ENCODE measurements around the gene GGA3. TPM values are rescaled to one million over a fixed set of nuclear protein-coding genes. Genes with fewer than 3 reads are reported as not detected.
"Not testable (repeated sequence)": the region's sequence is repeated elsewhere in the genome, so short reads cannot be mapped to it uniquely, and the experiment has no call there.

The GGA3 gene
- total RNA-seq, 1 donor from 2014 or later = 34.3 TPM

- Mint-ChIP-seq H3K4me1 (ENCODE audit: unreplicated experiment) (peaks cover 7% of the 10 kb centered on the region), H3K9me3 (ENCODE audit: unreplicated experiment) (no peaks in the 10 kb centered on the region), H3K4me3 (ENCODE audit: unreplicated experiment) (peak within 1 kb of the TSS; percentile 96), H3K36me3 (ENCODE audit: unreplicated experiment) (peaks cover 3% of the 10 kb centered on the region), H3K27ac (ENCODE audit: unreplicated experiment) (peak within 1 kb of the TSS; percentile 99), H3K27me3 (ENCODE audit: unreplicated experiment) (no peaks in the 10 kb centered on the region)
- peak; percentile 98 for DNase-seq (ENCODE audit: extremely low spot score, unreplicated experiment)
- TF ChIP-seq CTCF (IDR thresholded peaks at IDR 0.05) = no peak
Observed at GRCh38 chr17:75289115-75289831, 27.9 kb upstream of the GGA3 start, which contains the start of gene SLC25A19. SLC25A19 (minus strand) TSS chr17:75289433; CDS start chr17:75286764, 2,669 bp downstream.

GRCh38 chr17:75288770-75289114 lies 27.3 kb upstream of the GGA3 start:
- Mint-ChIP-seq H3K9me3 (ENCODE audit: unreplicated experiment) (no peaks in the 10 kb centered on the region), H3K27me3 (ENCODE audit: unreplicated experiment) (no peaks in the 10 kb centered on the region), H3K27ac (ENCODE audit: unreplicated experiment) (peak overlapping the region; percentile 99), H3K36me3 (ENCODE audit: unreplicated experiment) (peaks cover 3% of the 10 kb centered on the region), H3K4me3 (ENCODE audit: unreplicated experiment) (peak overlapping the region; percentile 96), H3K4me1 (ENCODE audit: unreplicated experiment) (peaks cover 7% of the 10 kb centered on the region)
- no peak for TF ChIP-seq CTCF (IDR thresholded peaks at IDR 0.05)
- no peak for DNase-seq (ENCODE audit: extremely low spot score, unreplicated experiment)

- DNase-seq (ENCODE audit: extremely low spot score, unreplicated experiment) = no peak
- Mint-ChIP-seq H3K36me3 (ENCODE audit: unreplicated experiment) (peaks cover 3% of the 10 kb centered on the region), H3K27me3 (ENCODE audit: unreplicated experiment) (no peaks in the 10 kb centered on the region), H3K4me1 (ENCODE audit: unreplicated experiment) (peaks cover 7% of the 10 kb centered on the region), H3K9me3 (ENCODE audit: unreplicated experiment) (no peaks in the 10 kb centered on the region), H3K4me3 (ENCODE audit: unreplicated experiment) (peak overlapping the region; percentile 96), H3K27ac (ENCODE audit: unreplicated experiment) (no peak overlapping the region)
- no peak for TF ChIP-seq CTCF (IDR thresholded peaks at IDR 0.05)
Observed at GRCh38 chr17:75288359-75288758, 27.0 kb upstream of the GGA3 start.

GRCh38 chr17:75287221-75287620 lies 25.8 kb upstream of the GGA3 start:
- H3K36me3 Mint-ChIP-seq (ENCODE audit: unreplicated experiment) = peaks cover 5% of the 10 kb centered on the region
- H3K4me3 Mint-ChIP-seq (ENCODE audit: unreplicated experiment) = no peak overlapping the region
- no peaks in the 10 kb centered on the region for H3K9me3 Mint-ChIP-seq (ENCODE audit: unreplicated experiment)
- H3K27me3 Mint-ChIP-seq (ENCODE audit: unreplicated experiment) = no peaks in the 10 kb centered on the region
- H3K4me1 Mint-ChIP-seq (ENCODE audit: unreplicated experiment) = peaks cover 7% of the 10 kb centered on the region
- H3K27ac Mint-ChIP-seq (ENCODE audit: unreplicated experiment) = no peak overlapping the region
- DNase-seq (ENCODE audit: extremely low spot score, unreplicated experiment) = no peak
- no peak for TF ChIP-seq CTCF (IDR thresholded peaks at IDR 0.05)

- H3K4me3 Mint-ChIP-seq (ENCODE audit: unreplicated experiment) = no peak overlapping the region
- H3K4me1 Mint-ChIP-seq (ENCODE audit: unreplicated experiment) = peaks cover 7% of the 10 kb centered on the region
- H3K9me3 Mint-ChIP-seq (ENCODE audit: unreplicated experiment) = no peaks in the 10 kb centered on the region
- no peak for DNase-seq (ENCODE audit: extremely low spot score, unreplicated experiment)
- H3K27me3 Mint-ChIP-seq (ENCODE audit: unreplicated experiment) = no peaks in the 10 kb centered on the region
- peaks cover 10% of the 10 kb centered on the region for H3K36me3 Mint-ChIP-seq (ENCODE audit: unreplicated experiment)
- H3K27ac Mint-ChIP-seq (ENCODE audit: unreplicated experiment) = no peak overlapping the region
- no peak for TF ChIP-seq CTCF (IDR thresholded peaks at IDR 0.05)
Observed at GRCh38 chr17:75285123-75285522, 23.7 kb upstream of the GGA3 start.

- H3K36me3 Mint-ChIP-seq (ENCODE audit: unreplicated experiment); H3K9me3 Mint-ChIP-seq (ENCODE audit: unreplicated experiment); H3K4me3 Mint-ChIP-seq (ENCODE audit: unreplicated experiment); DNase-seq (ENCODE audit: extremely low spot score, unreplicated experiment); H3K27ac Mint-ChIP-seq (ENCODE audit: unreplicated experiment); H3K27me3 Mint-ChIP-seq (ENCODE audit: unreplicated experiment): not testable (repeated sequence)
- H3K4me1 Mint-ChIP-seq (ENCODE audit: unreplicated experiment) = peaks cover 13% of the 10 kb centered on the region
Observed at GRCh38 chr17:75280189-75280588, 18.8 kb upstream of the GGA3 start.
